Gastroesophageal sphincter (tissue), 3 donors: ENCODE measurements around the gene GIMAP1.

Experiments used
- CTCF ChIP-seq, 4 experiments: fragments of 200-600 bp in 2 of 4; fragments of 450-650 bp in 2 of 4; sonication (generic) in 1 of 4; IDR thresholded peaks; one replicate each; pipeline ENCODE4 v1.5.1; 2017 to 2019; ENCODE audit warnings: antibody characterized with exemption in 4 of 4, mild to moderate bottlenecking in 2 of 4, moderate library complexity in 2 of 4
- EP300 ChIP-seq: sonication (generic); formaldehyde crosslinking; IDR thresholded peaks from one replicate; pipeline ENCODE4 v1.6.1; 2017; ENCODE audit warnings: antibody characterized with exemption, mild to moderate bottlenecking
- POLR2AphosphoS5 ChIP-seq: sonication (generic); formaldehyde crosslinking; IDR thresholded peaks from one replicate; pipeline ENCODE4 v1.6.1; 2017; ENCODE audit warnings: antibody characterized with exemption

- TF ChIP-seq CTCF (IDR thresholded peaks at IDR 0.05) (no peak), POLR2AphosphoS5 (no peak), EP300 (no peak)
Measured at GRCh38 chr7:150715738-150716137, 675 bp upstream of the GIMAP1 start.
